ENCODE results near the gene SYNPO2. TPM values are rescaled to one million over a fixed set of nuclear protein-coding genes. Genes with fewer than 3 reads are reported as not detected.

SYNPO2 gene
- total RNA-seq, 2 experiments from 2014 or later: 0.13 to 0.18 TPM

GRCh38 chr4:118985170-118986000 is 96.7 kb downstream of the SYNPO2 start:
- DNase-seq (no peak), ATAC-seq (no peak)
- TF ChIP-seq CTCF (IDR thresholded peaks at IDR 0.05): no peak
- peaks cover 3% of the 10 kb centered on the region for H3K27me3 Mint-ChIP-seq
- no peak overlapping the region for H3K4me3 Mint-ChIP-seq
- no peaks in the 10 kb centered on the region for H3K4me1 Mint-ChIP-seq (ENCODE audit: low read depth)
- intact Hi-C loops (cut with micrococcal nuclease): no loop called here
- no peaks in the 10 kb centered on the region for H3K9me3 Mint-ChIP-seq
- POLR2A ChIA-PET: no interaction called here
- CTCF ChIA-PET: interaction anchor here (1.5 to 3.4 kb wide), 2 partner anchors 10 to 55 kb away, joined by 3 to 22 read pairs; no protein-coding TSS in a partner anchor
- H3K27ac Mint-ChIP-seq: no peak overlapping the region
- no peaks in the 10 kb centered on the region for H3K36me3 Mint-ChIP-seq (ENCODE audit: low read depth)

GRCh38 chr4:118987959-118988634 is 99.4 kb downstream of the SYNPO2 start:
- ChIA-PET CTCF (interaction anchor here (0.8 to 1.5 kb wide), 3 partner anchors 9 to 57 kb away, joined by 3 read pairs; no protein-coding TSS in a partner anchor), POLR2A (no interaction called here)
- no peaks in the 10 kb centered on the region for H3K9me3 Mint-ChIP-seq
- H3K4me1 Mint-ChIP-seq (ENCODE audit: low read depth): no peaks in the 10 kb centered on the region
- H3K4me3 Mint-ChIP-seq: no peak overlapping the region
- no peaks in the 10 kb centered on the region for H3K36me3 Mint-ChIP-seq (ENCODE audit: low read depth)
- H3K27me3 Mint-ChIP-seq: peaks cover 2% of the 10 kb centered on the region
- no peak overlapping the region for H3K27ac Mint-ChIP-seq
- no peak for TF ChIP-seq CTCF (IDR thresholded peaks at IDR 0.05)
- no peak for DNase-seq
- no peak for ATAC-seq
- intact Hi-C loops (cut with micrococcal nuclease): no loop called here

- Mint-ChIP-seq H3K9me3 (no peaks in the 10 kb centered on the region), H3K4me3 (no peak overlapping the region), H3K27me3 (no peaks in the 10 kb centered on the region), H3K36me3 (ENCODE audit: low read depth) (no peaks in the 10 kb centered on the region), H3K27ac (no peak overlapping the region), H3K4me1 (ENCODE audit: low read depth) (no peaks in the 10 kb centered on the region)
- ATAC-seq (no peak), DNase-seq (no peak)
- no peak for TF ChIP-seq CTCF (IDR thresholded peaks at IDR 0.05)
- intact Hi-C loops (cut with micrococcal nuclease): no loop called here
- ChIA-PET CTCF (interaction anchor here (0.8 to 1.5 kb wide), 3 partner anchors 9 to 57 kb away, joined by 3 read pairs; no protein-coding TSS in a partner anchor), POLR2A (no interaction called here)
Observed at GRCh38 chr4:118988635-118988972, 100.0 kb downstream of the SYNPO2 start.

GRCh38 chr4:118989098-118990080 is 100.7 kb downstream of the SYNPO2 start:
- Mint-ChIP-seq H3K9me3 (no peaks in the 10 kb centered on the region), H3K27ac (no peak overlapping the region), H3K36me3 (ENCODE audit: low read depth) (no peaks in the 10 kb centered on the region), H3K4me3 (no peak overlapping the region), H3K4me1 (ENCODE audit: low read depth) (no peaks in the 10 kb centered on the region), H3K27me3 (no peaks in the 10 kb centered on the region)
- POLR2A ChIA-PET: interaction anchor here (0.8 kb wide), 1 partner anchor 703 kb away, joined by 3 read pairs; no protein-coding TSS in a partner anchor
- no peak for TF ChIP-seq CTCF (IDR thresholded peaks at IDR 0.05)
- ATAC-seq (no peak), DNase-seq (no peak)
- CTCF ChIA-PET: interaction anchor here (0.9 to 1.5 kb wide), 2 partner anchors 8 to 58 kb away, joined by 3 read pairs; no protein-coding TSS in a partner anchor
- intact Hi-C loops (cut with micrococcal nuclease): no loop called here
